Measurements from ENCODE around the gene PALM.
"Not testable (repeated sequence)": the region's sequence is repeated elsewhere in the genome, so short reads cannot be mapped to it uniquely, and the experiment has no call there.

The PALM gene

DNA sequence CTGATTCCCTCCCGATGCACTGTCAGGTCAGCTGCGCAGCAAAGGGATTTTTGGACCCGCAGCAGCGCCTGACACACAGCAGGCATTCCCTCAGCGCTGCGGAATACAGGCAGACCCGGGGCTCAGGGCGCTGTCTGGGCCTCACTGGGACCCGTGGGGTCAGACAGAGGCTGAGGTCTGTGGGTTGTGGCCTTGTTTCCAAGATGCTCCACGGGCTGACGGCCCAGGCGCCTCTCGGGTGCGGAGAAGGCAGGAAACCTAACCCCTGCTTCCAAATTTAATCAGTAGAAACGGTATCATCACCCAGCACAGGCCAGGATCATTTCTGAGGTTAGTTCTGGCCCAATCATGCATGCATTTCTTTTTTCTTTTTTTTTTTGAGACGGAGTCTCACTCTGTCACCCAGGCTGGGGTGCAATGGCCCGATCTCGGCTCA lies 45.0 kb upstream of the PALM start:
- no peak for DNase-seq (ENCODE audit: low spot score)

DNA sequence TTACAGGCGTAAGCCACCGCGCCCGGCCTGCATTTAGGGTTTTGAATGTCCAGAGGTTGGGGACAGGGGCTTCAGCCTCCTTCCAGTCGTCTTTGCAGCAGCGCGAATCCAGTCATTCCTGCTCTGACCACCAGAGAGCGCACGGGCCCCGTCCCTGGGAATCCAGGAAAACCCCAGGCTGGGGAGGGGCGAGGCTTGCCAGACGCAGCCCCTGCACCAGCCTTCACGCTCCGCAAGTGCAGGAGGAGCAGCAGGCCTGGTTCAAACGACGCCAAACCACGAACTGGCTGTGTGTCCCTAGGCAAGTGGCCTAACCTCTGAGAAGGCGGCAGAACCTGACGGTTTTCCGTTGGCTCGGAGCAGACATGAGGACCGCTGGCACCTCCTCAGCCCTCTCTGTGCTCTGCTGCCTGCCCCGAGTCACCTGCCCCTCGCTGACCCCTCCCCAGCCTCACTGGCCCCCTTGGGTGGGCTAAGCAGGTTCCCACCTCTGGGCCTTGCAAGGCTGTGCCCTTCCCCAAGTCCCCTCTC lies 43.8 kb upstream of the PALM start:
- ChIA-PET POLR2A (ENCODE audit: low non-redundant PET) (no interaction called here), CTCF (no interaction called here)
- H3K27ac ChIP-seq = peak overlapping the region; percentile 99
- peak; percentile 78 for DNase-seq (ENCODE audit: low spot score)
- TF ChIP-seq, protein P1, sequence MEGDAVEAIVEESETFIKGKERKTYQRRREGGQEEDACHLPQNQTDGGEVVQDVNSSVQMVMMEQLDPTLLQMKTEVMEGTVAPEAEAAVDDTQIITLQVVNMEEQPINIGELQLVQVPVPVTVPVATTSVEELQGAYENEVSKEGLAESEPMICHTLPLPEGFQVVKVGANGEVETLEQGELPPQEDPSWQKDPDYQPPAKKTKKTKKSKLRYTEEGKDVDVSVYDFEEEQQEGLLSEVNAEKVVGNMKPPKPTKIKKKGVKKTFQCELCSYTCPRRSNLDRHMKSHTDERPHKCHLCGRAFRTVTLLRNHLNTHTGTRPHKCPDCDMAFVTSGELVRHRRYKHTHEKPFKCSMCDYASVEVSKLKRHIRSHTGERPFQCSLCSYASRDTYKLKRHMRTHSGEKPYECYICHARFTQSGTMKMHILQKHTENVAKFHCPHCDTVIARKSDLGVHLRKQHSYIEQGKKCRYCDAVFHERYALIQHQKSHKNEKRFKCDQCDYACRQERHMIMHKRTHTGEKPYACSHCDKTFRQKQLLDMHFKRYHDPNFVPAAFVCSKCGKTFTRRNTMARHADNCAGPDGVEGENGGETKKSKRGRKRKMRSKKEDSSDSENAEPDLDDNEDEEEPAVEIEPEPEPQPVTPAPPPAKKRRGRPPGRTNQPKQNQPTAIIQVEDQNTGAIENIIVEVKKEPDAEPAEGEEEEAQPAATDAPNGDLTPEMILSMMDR (conservative IDR thresholded peaks at IDR 0.05; ENCODE audit: low read depth) = peak; percentile 95

More for the DNA sequence above, 45.0 kb upstream of the PALM start:
- TF ChIP-seq, protein P1 (conservative IDR thresholded peaks at IDR 0.05; ENCODE audit: low read depth) = no peak
- peak overlapping the region; percentile 99 for H3K27ac ChIP-seq
- ChIA-PET POLR2A (ENCODE audit: low non-redundant PET) (interaction anchor here (1.4 kb wide), 1 partner anchor 14 kb away, joined by 3 read pairs; no protein-coding TSS in a partner anchor), CTCF (interaction anchor here (0.8 to 1.7 kb wide), 2 partner anchors 13 to 70 kb away, joined by 3 to 7 read pairs; no protein-coding TSS in a partner anchor)

DNA sequence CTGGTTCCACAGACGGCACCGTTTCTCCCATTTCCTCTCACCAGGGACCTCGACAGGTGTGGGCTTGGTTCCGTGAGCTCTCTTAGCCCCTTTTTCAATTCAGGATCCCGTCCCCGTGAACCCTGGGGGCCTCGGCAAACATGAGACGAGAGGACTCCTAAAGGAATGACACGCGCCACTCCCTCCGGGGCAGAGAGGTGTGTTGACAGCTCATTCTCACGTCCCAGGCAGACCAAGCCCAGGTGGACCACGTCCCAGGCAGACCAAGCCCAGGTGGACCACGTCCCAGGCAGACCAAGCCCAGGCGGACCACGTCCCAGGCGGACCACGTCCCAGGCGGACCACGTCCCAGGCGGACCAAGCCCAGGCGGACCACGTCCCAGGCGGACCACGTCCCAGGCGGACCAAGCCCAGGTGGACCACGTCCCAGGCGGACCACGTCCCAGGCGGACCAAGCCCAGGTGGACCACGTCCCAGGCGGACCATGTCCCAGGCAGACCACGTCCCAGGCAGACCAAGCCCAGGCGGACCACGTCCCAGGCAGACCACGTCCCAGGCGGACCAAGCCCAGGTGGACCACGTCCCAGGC lies 41.7 kb upstream of the PALM start:
- DNase-seq (ENCODE audit: low spot score); POLR2A ChIA-PET (ENCODE audit: low non-redundant PET): not testable (repeated sequence)
- H3K27ac ChIP-seq = peak overlapping the region; percentile 99; the same call in 1 of the 2 replicates
- CTCF ChIA-PET = interaction anchor here (1.5 kb wide), 1 partner anchor 12 kb away, joined by 3 read pairs; no protein-coding TSS in a partner anchor

DNA sequence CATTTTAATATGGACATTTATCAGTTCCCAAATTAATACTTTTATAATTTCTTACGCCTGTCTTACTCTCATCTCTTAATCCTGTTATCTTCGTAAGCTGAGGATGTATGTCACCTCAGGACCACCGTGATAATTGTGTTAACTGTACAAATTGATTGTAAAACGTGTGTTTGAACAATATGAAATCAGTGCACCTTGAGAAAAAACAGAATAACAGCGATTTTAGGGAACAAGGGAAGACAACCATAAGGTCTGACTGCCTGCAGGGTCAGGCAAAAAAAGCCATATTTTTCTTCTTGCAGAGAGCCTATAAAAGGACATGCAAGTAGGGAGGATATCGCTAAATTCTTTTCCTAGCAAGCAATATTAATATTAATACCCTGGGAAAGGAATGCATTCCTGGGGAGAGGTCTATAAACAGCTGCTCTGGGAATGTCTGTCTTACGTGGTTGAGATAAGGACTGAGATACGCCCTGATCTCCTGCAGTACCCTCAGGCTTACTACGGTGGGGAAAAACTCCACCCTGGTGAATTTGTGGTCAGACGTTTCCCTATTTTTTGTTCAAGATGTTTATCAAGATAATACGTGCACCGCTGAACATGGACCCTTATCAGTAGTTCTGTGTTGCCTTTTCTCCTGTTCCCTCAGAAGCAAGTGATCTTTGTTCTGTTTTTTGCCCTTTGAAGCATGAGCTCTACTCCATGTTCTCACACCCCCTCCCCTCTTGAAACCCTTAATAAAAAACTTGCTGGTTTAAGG lies 39.9 kb upstream of the PALM start:
- H3K27ac ChIP-seq; CTCF ChIA-PET; POLR2A ChIA-PET (ENCODE audit: low non-redundant PET); DNase-seq (ENCODE audit: low spot score): not testable (repeated sequence)

DNA sequence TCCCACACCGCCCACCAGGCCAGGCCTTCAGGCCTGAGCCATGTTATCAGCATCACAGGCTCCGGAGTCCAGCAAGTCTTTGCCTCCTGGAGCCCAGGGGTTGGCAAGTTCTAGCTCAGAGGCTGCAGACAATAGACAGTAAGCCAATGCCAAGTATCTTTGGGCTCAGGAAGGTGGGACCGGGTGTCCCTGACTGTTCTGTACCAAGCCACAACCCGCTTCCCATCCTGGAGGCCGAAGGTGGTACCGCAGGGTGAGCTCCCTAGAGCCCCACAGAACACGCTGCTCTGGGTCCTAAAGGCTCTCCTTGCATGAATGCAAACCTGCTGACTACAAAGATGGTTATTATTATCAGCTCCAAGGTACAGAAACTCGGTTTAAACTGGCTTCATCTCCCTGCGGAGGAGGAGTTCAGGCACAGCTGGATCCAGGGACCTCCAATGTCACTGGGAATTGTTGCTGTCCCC lies 38.1 kb upstream of the PALM start:
- ChIA-PET CTCF (interaction anchor here (1.9 kb wide), 1 partner anchor 64 kb away, joined by 9 read pairs; no protein-coding TSS in a partner anchor), POLR2A (ENCODE audit: low non-redundant PET) (no interaction called here)
- DNase-seq (ENCODE audit: low spot score) = no peak
- H3K27ac ChIP-seq = peak overlapping the region; percentile 59; the same call in 1 of the 2 replicates
- TF ChIP-seq, protein P1 (conservative IDR thresholded peaks at IDR 0.05; ENCODE audit: low read depth) = no peak

DNA sequence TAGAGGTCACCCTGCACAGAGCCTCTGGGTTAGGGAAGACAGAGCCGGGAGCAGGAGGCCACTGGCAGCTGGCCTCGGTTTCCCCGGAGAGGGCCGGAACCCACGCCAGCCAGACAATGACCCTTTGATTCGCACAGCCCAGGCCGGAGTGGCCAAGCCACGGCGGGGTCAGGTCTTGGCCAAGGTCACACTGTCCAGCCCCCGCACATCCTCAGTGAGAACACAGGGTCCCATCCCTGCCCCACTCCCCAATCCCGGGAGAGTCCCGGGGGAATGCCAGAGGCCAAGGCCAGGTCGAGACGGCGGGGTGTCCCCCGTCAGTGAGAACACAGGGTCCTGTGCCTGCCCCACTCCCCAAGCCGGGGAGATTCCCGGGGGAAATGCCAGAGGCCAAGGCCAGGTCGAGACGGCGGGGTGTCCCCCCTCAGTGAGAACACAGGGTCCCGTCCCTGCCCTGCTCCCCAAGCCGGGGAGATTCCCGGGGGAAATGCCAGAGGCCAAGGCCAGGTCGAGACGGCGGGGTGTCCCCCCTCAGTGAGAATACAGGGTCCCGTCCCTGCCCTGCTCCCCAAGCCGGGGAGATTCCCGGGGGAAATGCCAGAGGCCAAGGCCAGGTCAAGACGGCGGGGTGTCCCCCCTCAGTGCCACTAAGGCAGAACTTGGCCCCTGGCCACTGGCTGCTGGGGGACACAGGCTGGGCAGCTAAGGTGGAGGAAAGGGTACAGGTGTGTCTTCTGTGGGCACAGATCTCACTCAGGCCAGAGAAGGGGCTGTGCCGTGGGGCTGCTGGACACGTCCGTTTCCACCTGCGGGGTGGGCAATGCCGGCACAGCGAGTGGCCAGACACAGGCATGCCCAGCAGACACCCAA lies 34.2 kb upstream of the PALM start:
- DNase-seq (ENCODE audit: low spot score) = no peak
- POLR2A ChIA-PET (ENCODE audit: low non-redundant PET) = interaction anchor here (0.6 kb wide), 2 partner anchors 10 to 92 kb away, joined by 4 read pairs; no protein-coding TSS in a partner anchor
- CTCF ChIA-PET = no interaction called here
- peak overlapping the region; percentile 98 for H3K27ac ChIP-seq
- TF ChIP-seq, protein P1 (conservative IDR thresholded peaks at IDR 0.05; ENCODE audit: low read depth) = no peak

DNA sequence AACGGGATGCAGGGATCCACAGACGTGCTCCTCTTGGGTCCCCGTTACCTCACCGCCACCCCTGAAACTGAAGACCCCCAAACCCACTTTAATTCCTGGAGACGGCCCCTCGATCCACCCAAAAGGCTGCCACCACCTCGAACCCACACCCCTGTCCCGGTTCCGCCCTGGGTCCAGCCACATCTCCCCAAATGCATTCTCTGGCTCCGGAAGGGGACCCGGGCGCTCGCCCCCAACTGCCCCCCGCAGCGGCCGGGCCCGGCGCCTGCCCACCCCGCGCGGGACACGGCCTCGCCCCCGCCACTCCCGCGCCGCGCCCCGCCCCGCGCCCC lies 32.8 kb upstream of the PALM start:
- ChIA-PET CTCF (interaction anchor here (0.6 to 1.1 kb wide), 2 partner anchors 58 to 61 kb away, joined by 4 read pairs; no protein-coding TSS in a partner anchor), POLR2A (ENCODE audit: low non-redundant PET) (interaction anchor here (0.8 kb wide), 1 partner anchor 31 kb away, joined by 4 read pairs; no protein-coding TSS in a partner anchor)
- TF ChIP-seq, protein P1 (conservative IDR thresholded peaks at IDR 0.05; ENCODE audit: low read depth) = no peak
- no peak for DNase-seq (ENCODE audit: low spot score)
- peak overlapping the region; percentile 98 for H3K27ac ChIP-seq

Data from RWPE1 (cell line).